NCI-H2196 (cell line): Measurements from ENCODE around the gene UCHL5.

Experiments used
- DNase-seq: peaks from one replicate; lab custom pipeline; 2025; ENCODE audit not compliant: unreplicated experiment; lab: John Stamatoyannopoulos, UW

UCHL5 gene

GRCh38 chr1:192968323-192968722, 90.8 kb downstream of the UCHL5 start:
- DNase-seq: no peak

GRCh38 chr1:192967901-192968300, 91.3 kb downstream of the UCHL5 start:
- no peak for DNase-seq

GRCh38 chr1:192967211-192967877, 91.8 kb downstream of the UCHL5 start:
- no peak for DNase-seq

GRCh38 chr1:192966073-192966472, 93.1 kb downstream of the UCHL5 start:
- DNase-seq: no peak

GRCh38 chr1:192962901-192963300, 96.3 kb downstream of the UCHL5 start:
- DNase-seq: no peak
